Left hindlimb (tissue), 1 donor: ENCODE results near the gene SERPINB10.
"Not testable (repeated sequence)": the region's sequence is repeated elsewhere in the genome, so short reads cannot be mapped to it uniquely, and the experiment has no call there.

Experiments
- DNase-seq: peaks from one replicate; pipeline ENCODE4 v3.0.0-alpha.2; 2018

The SERPINB10 gene

DNA sequence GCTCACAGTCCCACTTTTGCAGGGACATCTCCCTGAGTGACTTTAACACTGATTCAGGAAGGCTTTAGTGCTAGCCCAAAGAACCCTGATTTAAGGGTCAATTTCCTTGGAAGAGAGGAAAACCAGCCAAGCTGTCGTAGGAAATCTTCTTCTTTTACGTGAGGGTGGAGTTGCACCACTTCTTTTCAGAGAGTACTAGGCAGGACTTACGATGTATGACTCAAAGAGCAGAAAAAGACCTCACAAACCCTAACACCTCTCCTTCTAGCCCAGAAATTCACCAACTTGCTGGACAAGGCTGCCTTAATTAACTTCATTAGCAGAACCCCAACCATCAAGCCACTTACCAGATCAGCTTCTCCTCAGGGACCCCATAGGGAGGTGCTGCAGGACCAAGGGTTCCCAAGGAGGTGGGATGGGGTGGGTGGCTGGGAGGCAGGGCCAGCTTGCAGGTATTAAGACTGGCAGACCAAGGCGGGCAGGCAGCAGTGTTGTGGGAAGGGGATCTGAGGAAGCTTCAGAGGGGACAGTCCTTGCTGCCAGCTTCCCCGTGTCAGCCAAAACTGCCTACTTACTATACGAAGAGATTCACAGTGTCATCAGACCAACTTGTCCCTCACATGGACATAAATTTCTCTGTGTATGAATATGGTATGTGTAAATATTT is 13.5 kb upstream of the SERPINB10 start:
- no peak for DNase-seq

GRCh38 chr18:63895190-63895589 is 12.6 kb upstream of the SERPINB10 start:
- no peak for DNase-seq

- no peak for DNase-seq
These were observed 10.7 kb upstream of the SERPINB10 start for GRCh38 chr18:63897072-63897471.

- DNase-seq = no peak
These were observed 8.6 kb upstream of the SERPINB10 start for GRCh38 chr18:63899206-63899605.

GRCh38 chr18:63903851-63904570 is 3.7 kb upstream of the SERPINB10 start:
- no peak for DNase-seq

- DNase-seq = no peak
These were observed 3.1 kb upstream of the SERPINB10 start for GRCh38 chr18:63904694-63905093.

DNA sequence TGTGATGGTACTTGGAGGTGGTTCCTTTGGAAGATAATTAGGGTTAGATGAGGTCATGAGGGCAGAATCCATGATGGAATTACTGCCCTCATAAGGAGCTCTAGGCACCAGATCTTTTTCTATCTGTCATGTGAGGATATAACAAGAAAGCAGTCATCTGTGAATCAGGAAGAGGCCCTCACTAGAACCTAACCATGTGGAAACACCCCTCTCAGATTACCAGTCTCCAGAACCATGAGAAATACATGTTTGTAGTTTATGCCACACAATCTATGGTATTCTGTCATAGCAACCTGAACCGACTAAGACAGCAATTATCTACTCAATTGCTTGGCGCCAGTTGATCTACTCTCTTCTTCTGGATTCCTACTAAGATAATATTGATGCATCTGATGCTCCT is 2.4 kb upstream of the SERPINB10 start:
- DNase-seq = no peak

DNA sequence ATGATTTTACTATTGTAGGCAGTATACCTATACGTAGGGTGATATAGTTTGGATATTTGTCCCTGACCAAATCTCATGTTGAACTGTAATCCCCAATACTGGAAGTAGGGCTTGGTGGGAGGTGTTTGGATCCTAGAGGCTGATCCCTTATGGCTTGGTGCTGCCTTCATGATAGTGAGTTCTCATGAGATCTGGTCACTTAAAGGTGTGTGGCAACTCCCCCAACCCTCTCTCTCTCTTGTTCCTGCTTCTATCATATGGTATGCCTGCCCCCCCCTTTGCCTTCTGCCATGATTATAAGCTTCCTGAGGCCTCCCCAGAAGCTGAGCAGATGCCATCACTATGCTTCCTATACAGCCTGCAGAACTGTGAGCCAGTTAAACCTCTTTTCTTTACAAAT is 1.7 kb upstream of the SERPINB10 start:
- no peak for DNase-seq

- no peak for DNase-seq
These were observed 1.1 kb downstream of the SERPINB10 start for GRCh38 chr18:63908858-63909257.

DNA sequence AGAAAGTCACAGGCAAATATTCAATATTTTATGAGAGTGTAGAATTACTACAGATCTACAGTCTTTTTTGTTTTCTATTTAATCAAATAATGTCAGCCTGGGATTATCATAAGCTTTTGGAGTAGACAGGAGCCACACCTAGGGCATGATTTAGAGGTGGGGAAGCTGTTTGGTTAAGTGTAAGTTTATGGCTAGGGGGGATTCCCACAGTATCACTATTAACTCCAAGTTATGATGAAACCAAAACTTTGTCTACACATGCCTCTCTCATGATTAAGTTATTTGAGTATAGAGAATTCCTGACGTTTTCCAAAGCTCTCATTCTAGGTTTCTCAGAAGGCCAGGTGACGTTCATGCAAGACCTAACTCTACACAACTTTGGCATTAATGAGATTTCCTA is 2.1 kb downstream of the SERPINB10 start:
- no peak for DNase-seq

DNA sequence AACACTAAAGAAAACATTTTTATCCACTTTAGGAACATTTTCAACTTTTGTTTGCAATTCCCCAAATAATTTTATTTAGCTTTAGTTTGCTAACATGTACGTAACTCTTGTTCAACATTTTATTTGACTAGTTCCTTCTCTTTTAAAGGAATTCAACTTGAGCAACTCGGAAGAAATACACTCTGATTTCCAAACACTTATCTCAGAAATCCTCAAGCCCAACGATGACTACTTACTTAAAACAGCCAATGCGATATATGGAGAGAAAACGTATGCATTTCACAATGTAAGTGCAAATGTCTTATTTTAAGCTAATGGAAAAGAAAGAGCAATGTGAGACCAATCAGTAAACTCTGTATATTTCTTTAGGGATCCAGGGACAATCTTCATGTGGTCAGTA is 10.1 kb downstream of the SERPINB10 start:
- no peak for DNase-seq

- no peak for DNase-seq
These were observed 14.3 kb downstream of the SERPINB10 start for GRCh38 chr18:63922049-63922448.

GRCh38 chr18:63924551-63924950 is 16.8 kb downstream of the SERPINB10 start:
- DNase-seq = no peak

- no peak for DNase-seq
These were observed 20.6 kb downstream of the SERPINB10 start for GRCh38 chr18:63928331-63928730.

- DNase-seq = not testable (repeated sequence)
These were observed 21.6 kb downstream of the SERPINB10 start for GRCh38 chr18:63929369-63929768.

GRCh38 chr18:63930773-63931354 is 23.1 kb downstream of the SERPINB10 start:
- no peak for DNase-seq

GRCh38 chr18:63936156-63936931 is 28.6 kb downstream of the SERPINB10 start:
- DNase-seq = peak; percentile 76

DNA sequence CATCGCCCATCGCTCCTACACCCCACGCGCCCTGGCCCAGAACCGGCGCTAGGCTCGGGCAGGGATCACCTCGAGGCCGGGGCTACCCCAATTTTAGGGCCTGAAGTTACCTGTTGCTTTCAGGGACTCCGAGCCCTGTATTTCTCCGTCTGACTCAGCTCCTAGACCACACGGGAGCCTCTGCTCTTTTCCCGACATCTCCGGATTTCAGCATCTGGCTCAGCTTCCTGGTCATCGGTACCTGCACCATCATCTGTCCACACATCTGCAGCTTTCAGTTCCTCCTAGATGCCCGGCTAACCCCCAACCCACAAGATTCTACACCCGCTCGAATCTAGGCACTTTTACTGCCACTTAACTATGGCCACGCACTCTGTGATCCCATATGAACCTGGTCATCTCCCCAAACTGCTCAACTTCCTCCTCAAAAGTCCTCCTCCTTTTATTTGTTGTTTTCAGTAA is 29.2 kb downstream of the SERPINB10 start:
- no peak for DNase-seq

- no peak for DNase-seq
These were observed 32.2 kb downstream of the SERPINB10 start for GRCh38 chr18:63940008-63940407.

DNA sequence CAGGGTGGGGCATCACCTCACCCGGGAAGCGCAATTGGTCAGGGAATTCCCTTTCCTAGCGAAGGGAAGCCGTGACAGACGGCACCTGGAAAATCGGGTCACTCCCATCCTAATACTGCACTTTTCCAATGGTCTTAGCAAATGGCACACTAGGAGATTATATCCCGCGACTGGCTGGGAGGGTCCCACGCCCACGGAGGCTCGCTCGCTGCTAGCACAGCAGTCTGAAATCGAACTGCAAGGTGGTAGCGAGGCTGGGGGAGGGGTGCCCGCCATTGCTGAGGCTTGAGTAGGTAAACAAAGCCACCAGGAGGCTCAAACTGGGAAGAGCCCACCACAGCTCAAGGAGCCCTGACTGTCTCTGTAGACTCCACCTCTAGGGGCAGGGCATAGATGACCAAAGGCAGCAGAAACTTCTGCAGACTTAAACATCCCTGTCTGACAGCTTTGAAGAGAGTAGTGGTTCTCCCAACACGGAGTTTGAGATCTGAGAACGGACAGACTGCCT is 32.8 kb downstream of the SERPINB10 start:
- not testable (repeated sequence) for DNase-seq

- no peak for DNase-seq
These were observed 39.5 kb downstream of the SERPINB10 start for GRCh38 chr18:63947051-63947790.

DNA sequence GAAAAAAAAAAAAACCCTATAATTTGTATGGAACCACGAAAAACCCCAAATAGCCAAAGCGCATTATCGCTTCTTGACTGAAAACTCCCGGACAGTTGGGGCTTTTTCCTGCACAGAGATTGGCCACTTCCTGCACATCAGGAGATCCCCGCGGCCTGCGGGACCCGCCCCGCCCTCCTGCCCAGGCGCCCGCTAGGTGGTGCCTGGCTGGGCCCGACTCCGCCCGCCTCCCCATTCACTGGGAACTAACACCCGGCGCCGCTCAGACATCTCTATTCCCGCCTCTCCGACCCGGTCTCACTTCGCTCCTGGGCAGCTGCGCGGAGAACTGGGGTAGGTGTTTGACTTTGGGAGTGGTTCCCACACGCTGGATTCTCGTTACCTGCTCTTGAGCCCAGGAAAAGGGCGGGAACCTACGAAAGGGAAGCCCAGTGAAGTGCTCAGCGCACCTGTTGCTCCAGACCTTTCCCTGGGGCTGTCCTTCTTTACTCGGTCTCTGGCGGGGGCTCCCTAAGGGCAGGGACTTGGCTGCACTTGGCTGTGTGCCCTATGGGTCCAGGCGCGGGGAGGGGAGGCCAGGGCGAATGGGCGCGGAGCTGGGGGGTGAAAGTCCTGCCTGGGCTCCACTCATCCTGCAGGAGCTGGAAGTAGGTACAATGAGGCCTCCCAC is 41.4 kb downstream of the SERPINB10 start, which contains the start of gene HMSD:
HMSD (plus strand) TSS at position 234 of the 670 bp plus-strand sequence. CDS start 4,155 bp downstream, outside the sequence.
- DNase-seq = peak; percentile 31
